Gastrocnemius medialis (tissue), 4 donors: ENCODE results near the gene IDH2.

Experiments used
- CTCF ChIP-seq, 5 experiments: fragments of 450-650 bp in 3 of 5; fragments of 200-600 bp in 2 of 5; sonication (generic) in 2 of 5; IDR thresholded peaks in 4 of 5; conservative IDR thresholded peaks in 1 of 5; 1 replicate in 4 of 5; 2 replicates in 1 of 5; pipeline ENCODE4 v1.5.1; 2016 to 2019; ENCODE audit warnings: antibody characterized with exemption in 5 of 5, mild to moderate bottlenecking in 3 of 5, moderate library complexity in 3 of 5
- POLR2A ChIP-seq, 2 donors: fragments of 450-650 bp; IDR thresholded peaks; one replicate each; pipeline ENCODE4 v1.6.1; 2017; ENCODE audit warnings: antibody characterized with exemption in 2 of 2, mild to moderate bottlenecking in 2 of 2, moderate library complexity in 2 of 2

DNA sequence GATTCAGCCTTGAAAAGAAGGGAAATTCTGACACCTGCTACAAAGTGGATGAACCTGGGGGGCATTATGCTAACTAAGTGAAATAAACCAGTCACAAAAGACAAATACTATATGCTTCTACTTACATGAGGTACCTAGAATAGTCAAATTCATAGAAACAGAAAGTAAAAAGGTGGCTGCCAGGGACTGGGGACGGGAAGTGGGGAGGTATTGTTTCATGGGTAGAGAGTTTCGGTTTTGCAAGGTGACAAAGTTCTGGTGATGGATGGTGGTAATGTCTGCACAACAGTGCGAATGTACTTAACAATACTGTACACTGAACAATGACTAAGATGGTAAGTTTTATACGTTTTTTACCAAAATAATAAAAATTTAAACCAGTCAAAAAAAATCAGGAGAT, 4.8 kb downstream of the IDH2 start:
- TF ChIP-seq CTCF (IDR thresholded peaks at IDR 0.05 in 4 of 5, conservative IDR thresholded peaks at IDR 0.05 in 1 of 5): no peak
- no peak for TF ChIP-seq POLR2A (IDR thresholded peaks at IDR 0.05)
